CD1c-positive myeloid dendritic cell (primary cell): Measurements from ENCODE around the gene SLC2A11.
"Not testable (repeated sequence)": the region's sequence is repeated elsewhere in the genome, so short reads cannot be mapped to it uniquely, and the experiment has no call there.

ENCODE experiments used
- DNase-seq: peaks from one replicate; pipeline ENCODE4 v3.0.0-alpha.2; 2016; ENCODE audit errors: extremely low spot score

Gene SLC2A11

DNA sequence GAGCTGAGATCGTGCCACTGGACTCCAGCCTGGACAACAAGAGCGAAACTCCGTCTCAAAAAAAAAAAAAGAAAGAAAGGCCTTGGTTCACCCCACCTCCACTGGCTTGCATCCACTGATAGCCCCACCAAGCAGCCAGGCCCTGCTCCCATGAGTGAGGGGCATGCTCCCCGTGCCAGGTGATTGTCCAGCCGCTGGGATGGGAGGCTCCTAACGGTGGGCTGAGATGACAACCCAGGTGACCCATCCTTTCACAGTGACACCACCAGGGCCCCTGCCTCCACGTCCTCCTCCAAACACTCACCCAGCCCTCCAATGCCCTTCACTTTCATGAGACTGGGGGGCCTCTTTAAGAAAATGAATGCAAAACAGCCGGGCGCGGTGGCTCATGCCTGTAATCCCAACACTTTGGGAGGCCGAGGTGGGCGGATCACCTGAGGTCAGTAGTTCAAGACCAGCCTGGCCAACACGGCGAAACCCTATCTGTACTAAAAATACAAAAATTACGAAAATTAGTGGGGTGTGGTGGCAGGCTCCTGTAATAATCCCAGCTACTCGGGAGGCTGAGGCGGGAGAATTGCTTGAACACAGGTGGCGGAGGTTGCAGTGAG, 10.3 kb upstream of the SLC2A11 start:
- DNase-seq: no peak

DNA sequence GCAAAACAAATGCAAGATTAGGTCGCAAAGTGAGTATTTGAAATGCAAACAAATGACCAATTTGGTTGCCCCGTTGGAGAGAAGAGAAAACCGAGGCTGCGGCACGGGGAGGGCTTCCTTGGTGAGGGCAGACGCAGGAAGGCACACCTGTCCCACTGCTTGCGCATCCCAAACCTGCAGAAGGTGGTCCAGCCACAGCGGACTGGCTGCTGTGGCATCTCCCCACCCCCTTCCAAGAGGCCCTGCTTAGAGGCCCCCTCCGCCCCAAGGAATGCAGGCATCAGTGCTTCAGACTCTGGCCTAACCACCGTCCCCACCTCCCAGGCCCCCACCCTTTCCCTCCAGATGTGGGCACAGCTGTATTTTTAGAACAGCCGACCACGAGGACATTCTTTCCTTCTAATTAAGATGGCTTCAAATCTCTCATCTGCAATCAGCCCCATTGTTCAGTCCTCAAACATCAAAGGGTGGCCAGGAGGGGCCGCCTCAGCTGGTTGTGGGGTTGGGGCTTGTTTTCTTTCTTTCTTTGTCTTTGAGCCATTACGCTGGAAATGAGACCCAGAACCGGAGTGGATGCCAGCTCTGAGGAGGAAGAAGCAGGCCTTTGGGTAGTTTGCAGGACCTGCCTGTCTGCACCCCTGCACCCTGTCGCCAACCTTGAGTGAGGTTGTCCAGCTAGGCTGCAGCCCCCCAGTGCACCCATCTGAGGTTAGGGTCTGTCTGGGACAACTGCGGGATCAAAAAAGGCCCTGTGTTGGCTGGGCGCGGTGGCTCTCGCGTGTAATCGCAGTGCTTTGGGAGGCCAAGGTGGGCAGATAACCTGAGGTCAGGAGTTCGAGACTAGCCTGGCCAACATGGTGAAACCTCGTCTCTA, 9.4 kb upstream of the SLC2A11 start:
- DNase-seq: no peak

GRCh38 chr22:23849009-23850006, 8.4 kb upstream of the SLC2A11 start:
- peak; percentile 91 for DNase-seq

- DNase-seq: no peak
Measured at GRCh38 chr22:23850136-23850611, 7.5 kb upstream of the SLC2A11 start.

- DNase-seq: peak; percentile 36
Measured at GRCh38 chr22:23856721-23857605, 712 bp upstream of the SLC2A11 start.

- DNase-seq: no peak
Measured at GRCh38 chr22:23858484-23858815, 775 bp downstream of the SLC2A11 start.

- DNase-seq: no peak
Measured at GRCh38 chr22:23859201-23859600, 1.5 kb downstream of the SLC2A11 start.

DNA sequence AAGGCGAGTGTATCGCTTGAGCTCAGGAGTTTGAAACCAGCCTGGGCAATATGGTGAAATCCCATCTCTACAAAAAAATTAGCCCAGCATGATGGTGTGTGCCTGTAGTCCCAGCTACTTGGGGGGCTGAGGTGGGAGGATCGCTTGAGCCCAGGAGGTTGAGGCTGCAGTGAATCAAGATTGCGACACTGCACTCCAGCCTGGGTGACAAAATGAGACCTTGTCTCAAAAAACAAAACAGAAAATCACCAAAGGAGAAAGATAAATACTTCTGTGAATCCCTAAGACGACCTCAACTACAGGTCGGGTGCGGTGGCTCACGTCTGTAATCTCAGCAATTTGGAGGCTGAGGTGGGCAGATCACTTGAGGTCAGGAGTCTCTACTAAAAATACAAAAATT, 2.5 kb downstream of the SLC2A11 start:
- DNase-seq: not testable (repeated sequence)

- peak; percentile 44 for DNase-seq
Measured at GRCh38 chr22:23862103-23862502, 4.4 kb downstream of the SLC2A11 start.

DNA sequence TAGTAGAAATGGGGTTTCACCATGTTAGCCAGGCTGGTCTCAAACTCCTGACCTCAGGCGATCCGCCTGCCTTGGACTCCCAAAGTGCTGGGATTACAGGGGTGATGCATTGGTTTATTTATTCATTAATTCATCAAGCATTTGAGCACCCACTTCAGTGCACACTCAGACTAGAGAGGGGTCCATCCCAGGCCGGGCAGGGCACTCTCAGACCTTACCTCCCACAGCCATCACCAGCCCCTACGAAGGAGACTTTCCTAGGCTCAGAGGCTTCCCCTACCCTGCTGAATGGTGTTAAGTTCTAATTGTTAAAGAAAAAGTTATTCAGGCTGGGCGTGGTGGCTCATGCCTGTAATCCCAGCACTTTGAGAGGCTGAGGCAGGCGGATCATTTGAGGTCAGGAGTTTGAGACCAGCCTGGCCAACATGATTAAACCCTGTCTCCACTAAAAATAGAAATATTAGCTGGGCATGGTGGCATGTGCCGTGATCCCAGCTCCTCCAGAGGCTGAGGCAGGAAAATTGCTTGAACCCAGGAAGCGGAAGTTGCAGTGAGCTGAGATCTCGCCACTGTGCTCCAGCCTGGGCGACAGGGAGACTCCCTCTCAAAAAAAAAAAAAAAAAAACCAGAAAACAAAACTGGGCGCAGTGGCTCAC, 7.0 kb downstream of the SLC2A11 start:
- DNase-seq: not testable (repeated sequence)

GRCh38 chr22:23868580-23868979, 10.9 kb downstream of the SLC2A11 start:
- DNase-seq: no peak

- DNase-seq: no peak
Measured at GRCh38 chr22:23874871-23875270, 17.2 kb downstream of the SLC2A11 start.

- no peak for DNase-seq
Measured at GRCh38 chr22:23875801-23876200, 18.1 kb downstream of the SLC2A11 start.

- no peak for DNase-seq
Measured at GRCh38 chr22:23877566-23877965, 19.9 kb downstream of the SLC2A11 start.

- DNase-seq: no peak
Measured at GRCh38 chr22:23878219-23878618, 20.5 kb downstream of the SLC2A11 start.

DNA sequence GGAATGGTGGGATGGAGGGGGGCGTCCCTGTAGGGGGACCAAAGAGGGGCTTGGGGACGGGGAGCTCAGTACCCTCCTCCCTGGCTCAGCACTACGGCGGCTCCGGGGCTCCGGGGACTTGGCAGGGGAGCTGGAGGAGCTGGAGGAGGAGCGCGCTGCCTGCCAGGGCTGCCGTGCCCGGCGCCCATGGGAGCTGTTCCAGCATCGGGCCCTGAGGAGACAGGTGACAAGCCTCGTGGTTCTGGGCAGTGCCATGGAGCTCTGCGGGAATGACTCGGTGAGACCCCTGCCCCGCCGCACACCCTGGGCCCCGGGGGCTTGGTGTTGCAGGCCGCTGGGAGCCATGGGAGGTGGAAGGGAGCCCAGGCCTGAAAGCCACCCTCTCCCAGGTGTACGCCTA, 24.7 kb downstream of the SLC2A11 start:
- DNase-seq: no peak

DNA sequence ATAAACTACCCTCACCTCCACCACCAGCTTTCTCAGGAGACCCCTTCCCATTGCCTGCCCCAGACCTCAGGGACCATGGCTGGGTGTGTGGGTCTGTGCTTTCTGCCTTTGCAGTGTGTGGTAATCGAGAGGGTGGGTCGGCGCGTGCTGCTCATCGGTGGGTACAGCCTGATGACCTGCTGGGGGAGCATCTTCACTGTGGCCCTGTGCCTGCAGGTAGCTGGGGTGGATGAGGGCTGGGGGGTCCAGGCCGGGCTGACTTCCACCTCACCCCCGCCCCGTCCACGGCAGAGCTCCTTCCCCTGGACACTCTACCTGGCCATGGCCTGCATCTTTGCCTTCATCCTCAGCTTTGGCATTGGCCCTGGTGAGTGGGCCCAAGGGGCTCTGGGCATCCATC, 26.0 kb downstream of the SLC2A11 start:
- DNase-seq: no peak

GRCh38 chr22:23884140-23884539, 26.5 kb downstream of the SLC2A11 start:
- no peak for DNase-seq

GRCh38 chr22:23888615-23889401, 31.1 kb downstream of the SLC2A11 start:
- no peak for DNase-seq

- DNase-seq: no peak
Measured at GRCh38 chr22:23889620-23890019, 31.9 kb downstream of the SLC2A11 start.
